GM21619 (cell line): ENCODE results near the gene FBXL14.
"Not testable (repeated sequence)": the region's sequence is repeated elsewhere in the genome, so short reads cannot be mapped to it uniquely, and the experiment has no call there.

Experiments used
- ATAC-seq: cut with Tn5 transposase; IDR thresholded peaks from one replicate; pipeline ENCODE4 v1.9.1; 2021; ENCODE audit not compliant: unreplicated experiment

Gene FBXL14

GRCh38 chr12:1620092-1620491 lies 25.7 kb upstream of the FBXL14 start:
- ATAC-seq = no peak

- ATAC-seq = no peak
These were observed 25.2 kb upstream of the FBXL14 start for GRCh38 chr12:1619587-1619986.

- ATAC-seq = no peak
These were observed 24.8 kb upstream of the FBXL14 start for GRCh38 chr12:1619159-1619558.

- ATAC-seq = no peak
These were observed 24.1 kb upstream of the FBXL14 start for GRCh38 chr12:1618489-1618888.

- no peak for ATAC-seq
These were observed 22.1 kb upstream of the FBXL14 start for GRCh38 chr12:1616233-1617066.

- ATAC-seq = no peak
These were observed 20.0 kb upstream of the FBXL14 start for GRCh38 chr12:1614360-1614759.

GRCh38 chr12:1613860-1614259 lies 19.5 kb upstream of the FBXL14 start:
- ATAC-seq = no peak

GRCh38 chr12:1611803-1612572 lies 17.6 kb upstream of the FBXL14 start:
- ATAC-seq = no peak

GRCh38 chr12:1610072-1610643 lies 15.8 kb upstream of the FBXL14 start:
- no peak for ATAC-seq

- no peak for ATAC-seq
These were observed 14.3 kb upstream of the FBXL14 start for GRCh38 chr12:1608713-1609119.

- ATAC-seq = no peak
These were observed 13.7 kb upstream of the FBXL14 start for GRCh38 chr12:1607940-1608712.

- peak; percentile 68 for ATAC-seq
These were observed 11.7 kb upstream of the FBXL14 start for GRCh38 chr12:1606021-1606622.

- peak; percentile 38 for ATAC-seq
These were observed 11.0 kb upstream of the FBXL14 start for GRCh38 chr12:1605129-1606020.

GRCh38 chr12:1604464-1604863 lies 10.1 kb upstream of the FBXL14 start:
- no peak for ATAC-seq

- ATAC-seq = no peak
These were observed 9.1 kb upstream of the FBXL14 start for GRCh38 chr12:1603269-1603993.

- ATAC-seq = not testable (repeated sequence)
These were observed 8.3 kb upstream of the FBXL14 start for GRCh38 chr12:1602706-1603105.

- ATAC-seq = no peak
These were observed 4.4 kb upstream of the FBXL14 start for GRCh38 chr12:1598757-1599156.

GRCh38 chr12:1595690-1596347 lies 1.4 kb upstream of the FBXL14 start:
- ATAC-seq = no peak
